ENCODE data around the gene CHMP4A. TPM values are rescaled to one million over a fixed set of nuclear protein-coding genes. Genes with fewer than 3 reads are reported as not detected.

Gene CHMP4A
- total RNA-seq, 1 donor from 2014 or later = 32.2 TPM

GRCh38 chr14:24261256-24261968 is 48.1 kb upstream of the CHMP4A start:
- no peak overlapping the region for H3K27ac Mint-ChIP-seq (ENCODE audit: unreplicated experiment)
- Histone ChIP-seq H3K4me1 (ENCODE audit: insufficient read depth, low read length) (peaks cover 3% of the 10 kb centered on the region), H4K20me1 (ENCODE audit: insufficient read depth, low read length) (no peaks in the 10 kb centered on the region), H3K4me3 (ENCODE audit: insufficient read depth, low read depth, low read length) (no peak overlapping the region), H3K27me3 (ENCODE audit: insufficient read depth, low read length) (no peaks in the 10 kb centered on the region), H3K9ac (ENCODE audit: low read length) (no peak overlapping the region), H2AFZ (ENCODE audit: low read depth, low read length) (no peak overlapping the region), H3K36me3 (ENCODE audit: insufficient read depth, low read length) (no peaks in the 10 kb centered on the region), H3K4me2 (ENCODE audit: low read length) (no peak overlapping the region), H3K79me2 (ENCODE audit: insufficient read depth, low read length) (no peaks in the 10 kb centered on the region), H3K9me3 (ENCODE audit: insufficient read depth, low read depth, low read length) (no peaks in the 10 kb centered on the region), H3K27ac (ENCODE audit: low read depth, low read length) (no peak overlapping the region)
- TF ChIP-seq EZH2 (IDR thresholded peaks at IDR 0.05; ENCODE audit: insufficient read depth, low read length) = no peak
- TF ChIP-seq, protein P1, sequence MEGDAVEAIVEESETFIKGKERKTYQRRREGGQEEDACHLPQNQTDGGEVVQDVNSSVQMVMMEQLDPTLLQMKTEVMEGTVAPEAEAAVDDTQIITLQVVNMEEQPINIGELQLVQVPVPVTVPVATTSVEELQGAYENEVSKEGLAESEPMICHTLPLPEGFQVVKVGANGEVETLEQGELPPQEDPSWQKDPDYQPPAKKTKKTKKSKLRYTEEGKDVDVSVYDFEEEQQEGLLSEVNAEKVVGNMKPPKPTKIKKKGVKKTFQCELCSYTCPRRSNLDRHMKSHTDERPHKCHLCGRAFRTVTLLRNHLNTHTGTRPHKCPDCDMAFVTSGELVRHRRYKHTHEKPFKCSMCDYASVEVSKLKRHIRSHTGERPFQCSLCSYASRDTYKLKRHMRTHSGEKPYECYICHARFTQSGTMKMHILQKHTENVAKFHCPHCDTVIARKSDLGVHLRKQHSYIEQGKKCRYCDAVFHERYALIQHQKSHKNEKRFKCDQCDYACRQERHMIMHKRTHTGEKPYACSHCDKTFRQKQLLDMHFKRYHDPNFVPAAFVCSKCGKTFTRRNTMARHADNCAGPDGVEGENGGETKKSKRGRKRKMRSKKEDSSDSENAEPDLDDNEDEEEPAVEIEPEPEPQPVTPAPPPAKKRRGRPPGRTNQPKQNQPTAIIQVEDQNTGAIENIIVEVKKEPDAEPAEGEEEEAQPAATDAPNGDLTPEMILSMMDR (IDR thresholded peaks at IDR 0.05; ENCODE audit: insufficient read depth, low read depth, low read length) = no peak
- H3K4me1 Mint-ChIP-seq (ENCODE audit: low read depth, unreplicated experiment) = peaks cover 5% of the 10 kb centered on the region
- FAIRE-seq (no peak), DNase-seq (ENCODE audit: low read depth) (no peak)
- no peak overlapping the region for H3K4me3 Mint-ChIP-seq (ENCODE audit: unreplicated experiment)
- peaks cover 24% of the 10 kb centered on the region for H3K36me3 Mint-ChIP-seq (ENCODE audit: low read depth, unreplicated experiment)
- H3K27me3 Mint-ChIP-seq (ENCODE audit: low read depth, unreplicated experiment) = peaks cover 8% of the 10 kb centered on the region
- H3K9me3 Mint-ChIP-seq (ENCODE audit: unreplicated experiment) = no peaks in the 10 kb centered on the region

GRCh38 chr14:24260780-24261157 is 47.5 kb upstream of the CHMP4A start:
- H3K27me3 Mint-ChIP-seq (ENCODE audit: low read depth, unreplicated experiment) = peaks cover 8% of the 10 kb centered on the region
- H3K36me3 Mint-ChIP-seq (ENCODE audit: low read depth, unreplicated experiment) = peaks cover 18% of the 10 kb centered on the region
- Histone ChIP-seq H3K9ac (ENCODE audit: low read length) (no peak overlapping the region), H3K36me3 (ENCODE audit: insufficient read depth, low read length) (no peaks in the 10 kb centered on the region), H3K27ac (ENCODE audit: low read depth, low read length) (no peak overlapping the region), H3K4me3 (ENCODE audit: insufficient read depth, low read depth, low read length) (no peak overlapping the region), H4K20me1 (ENCODE audit: insufficient read depth, low read length) (no peaks in the 10 kb centered on the region), H3K79me2 (ENCODE audit: insufficient read depth, low read length) (no peaks in the 10 kb centered on the region), H3K4me1 (ENCODE audit: insufficient read depth, low read length) (peaks cover 3% of the 10 kb centered on the region), H2AFZ (ENCODE audit: low read depth, low read length) (no peak overlapping the region), H3K4me2 (ENCODE audit: low read length) (no peak overlapping the region), H3K27me3 (ENCODE audit: insufficient read depth, low read length) (no peaks in the 10 kb centered on the region), H3K9me3 (ENCODE audit: insufficient read depth, low read depth, low read length) (no peaks in the 10 kb centered on the region)
- FAIRE-seq (no peak), DNase-seq (ENCODE audit: low read depth) (no peak)
- H3K4me1 Mint-ChIP-seq (ENCODE audit: low read depth, unreplicated experiment) = peaks cover 5% of the 10 kb centered on the region
- H3K27ac Mint-ChIP-seq (ENCODE audit: unreplicated experiment) = no peak overlapping the region
- H3K9me3 Mint-ChIP-seq (ENCODE audit: unreplicated experiment) = no peaks in the 10 kb centered on the region
- no peak overlapping the region for H3K4me3 Mint-ChIP-seq (ENCODE audit: unreplicated experiment)
- TF ChIP-seq, protein P1 (IDR thresholded peaks at IDR 0.05; ENCODE audit: insufficient read depth, low read depth, low read length) = no peak
- no peak for TF ChIP-seq EZH2 (IDR thresholded peaks at IDR 0.05; ENCODE audit: insufficient read depth, low read length)

All from astrocyte (in vitro differentiated cells and primary cell).